Measurements from ENCODE around the gene CSTB.
A peak's percentile ranks its signal among the peaks of the same experiment; 100 is the strongest.

CSTB gene

DNA sequence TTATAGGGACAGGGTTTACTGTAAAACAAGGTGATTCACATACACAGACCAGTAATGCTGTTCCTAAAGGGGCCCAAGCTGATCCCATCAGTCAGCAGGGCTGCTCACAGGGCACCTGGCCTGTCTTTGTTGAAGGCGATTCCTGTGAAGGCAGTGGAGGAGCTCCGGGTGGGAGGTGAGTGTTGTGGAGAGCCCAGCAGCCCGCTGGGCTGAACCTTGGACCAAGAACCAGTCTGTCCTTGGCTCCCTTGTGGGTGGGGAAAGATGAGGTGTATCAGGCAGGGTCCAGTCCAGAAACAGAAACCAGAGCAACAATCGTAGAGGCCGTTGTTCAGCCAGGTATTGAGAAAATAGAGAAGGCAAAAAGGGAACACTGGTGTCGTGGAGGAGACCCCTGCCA lies 44.6 kb downstream of the CSTB start:
- DNase-seq (ENCODE audit: low spot score): no peak

DNA sequence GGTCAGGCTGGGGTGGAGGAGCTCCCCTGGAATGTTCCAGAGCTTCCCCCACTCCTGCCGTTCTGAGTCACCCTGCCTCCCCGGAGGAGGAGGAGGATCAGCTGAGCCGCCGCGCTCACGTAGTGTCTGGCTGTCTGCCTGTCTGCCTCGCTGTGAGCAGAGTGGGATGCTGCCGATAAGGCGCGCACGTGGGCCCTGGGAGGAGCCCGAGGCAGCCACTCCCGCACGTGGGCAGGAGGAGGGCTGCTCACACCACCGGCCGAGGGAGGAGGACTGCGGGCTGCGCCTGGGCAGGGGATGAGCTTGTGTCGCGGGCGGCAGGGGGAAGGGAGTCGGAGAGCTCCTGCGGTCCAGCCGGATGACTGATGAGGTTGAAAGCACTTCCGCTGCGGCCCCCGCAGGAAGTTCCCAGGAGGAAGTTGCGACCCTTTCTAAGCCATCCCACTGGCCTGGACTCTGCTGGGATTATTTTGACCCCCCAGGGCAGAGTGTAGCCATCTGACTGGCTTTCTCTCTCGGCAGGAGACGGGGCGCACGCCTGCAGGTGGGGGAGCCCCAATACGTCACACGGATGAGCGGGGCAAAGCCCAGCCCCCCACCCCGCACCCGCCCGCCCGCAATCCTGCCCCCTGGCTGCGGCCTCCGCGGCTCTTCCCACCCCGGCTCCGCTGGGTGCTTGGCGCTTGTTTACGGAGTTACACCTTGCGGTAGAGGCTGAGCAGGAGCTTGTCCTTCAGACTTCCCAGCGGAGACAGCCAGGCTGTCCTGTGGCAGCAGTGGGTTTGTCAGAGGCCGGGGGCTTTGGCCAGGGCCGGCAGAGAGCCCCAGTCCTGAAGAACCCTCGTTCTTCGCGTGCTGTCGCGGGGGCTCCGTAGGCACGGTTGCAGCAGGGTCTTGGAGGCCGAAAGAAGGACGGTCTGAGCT lies 47.4 kb downstream of the CSTB start:
- DNase-seq (ENCODE audit: low spot score): peak; percentile 85

DNA sequence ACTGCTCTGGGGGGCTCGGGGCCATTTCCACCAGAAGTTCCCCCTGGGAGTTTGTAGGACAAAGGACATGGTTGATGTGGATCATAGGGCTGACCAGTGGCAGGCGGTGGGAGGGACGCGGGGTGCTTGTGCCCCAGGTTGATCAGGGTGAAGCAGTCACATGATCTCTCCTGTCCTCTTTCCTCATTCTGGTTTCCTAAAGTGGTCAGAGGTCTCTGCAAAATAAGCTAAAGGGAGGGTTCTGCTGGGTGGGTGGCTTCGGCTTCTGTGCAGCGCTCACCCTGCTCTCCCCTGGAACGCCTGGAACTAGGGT lies 48.0 kb downstream of the CSTB start:
- DNase-seq (ENCODE audit: low spot score): no peak

DNA sequence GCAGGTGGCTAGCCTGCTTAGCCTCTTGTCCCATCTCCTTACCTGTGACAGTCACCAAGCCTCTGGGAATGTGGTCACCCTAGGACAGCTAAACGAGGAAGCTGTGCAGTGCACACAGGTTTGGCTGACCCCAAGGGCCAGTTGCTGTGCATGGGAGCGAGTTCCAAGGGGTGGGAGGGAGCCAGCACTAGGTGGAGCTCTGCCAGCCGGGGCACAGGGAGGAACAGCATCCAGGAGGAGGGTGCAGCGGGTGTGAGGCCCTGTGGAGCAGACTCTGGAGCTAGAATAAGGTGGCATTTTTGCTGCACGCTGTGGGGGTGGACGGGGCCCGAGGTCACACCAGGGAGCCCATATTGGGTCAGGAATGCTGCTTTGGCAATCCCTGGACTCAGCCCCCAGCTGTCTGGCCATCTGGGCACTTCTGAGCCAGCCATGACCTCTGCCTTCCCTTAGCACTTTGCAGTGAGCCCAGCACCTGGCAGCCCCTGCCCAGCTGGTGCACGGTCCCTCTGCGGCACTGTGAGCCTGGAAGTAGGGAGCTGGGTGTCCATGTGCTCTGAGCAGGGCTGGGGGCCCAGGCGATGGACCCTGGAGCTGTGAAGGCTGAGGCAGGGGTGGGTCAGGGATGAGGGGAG lies 48.5 kb downstream of the CSTB start:
- no peak for DNase-seq (ENCODE audit: low spot score)

- no peak for DNase-seq (ENCODE audit: low spot score)
Observed at GRCh38 chr21:43726686-43727518, 49.2 kb downstream of the CSTB start.
